Ishikawa (cell line): ENCODE data around the gene EIF4E1B.

ENCODE experiments used
- CREB1 ChIP-seq: IDR thresholded peaks from 2 replicates; pipeline ENCODE4 v1.6.1; 2012; ENCODE audit warnings: low read depth
- EGR1 ChIP-seq: IDR thresholded peaks from 2 replicates; pipeline ENCODE4 v1.6.1; 2012
- EP300 ChIP-seq: IDR thresholded peaks from 2 replicates; pipeline ENCODE4 v1.6.1; 2012; ENCODE audit warnings: borderline replicate concordance
- FOXM1 ChIP-seq: IDR thresholded peaks from 2 replicates; pipeline ENCODE4 v1.6.1; 2012; ENCODE audit warnings: low read depth, borderline replicate concordance
- NFIC ChIP-seq: IDR thresholded peaks from 2 replicates; pipeline ENCODE4 v1.6.1; 2012
- TAF1 ChIP-seq: IDR thresholded peaks from 2 replicates; pipeline ENCODE4 v1.6.1; 2012; ENCODE audit warnings: low read depth, mild to moderate bottlenecking
- TCF12 ChIP-seq: IDR thresholded peaks from 2 replicates; pipeline ENCODE4 v1.6.1; 2012; ENCODE audit warnings: low read depth
- ZBTB7A ChIP-seq: IDR thresholded peaks from 2 replicates; pipeline ENCODE4 v1.6.1; 2012; ENCODE audit warnings: low read depth
- TF ChIP-seq, protein P1 (sequence below): IDR thresholded peaks from 2 replicates; pipeline ENCODE4 v1.6.1; 2012

DNA sequence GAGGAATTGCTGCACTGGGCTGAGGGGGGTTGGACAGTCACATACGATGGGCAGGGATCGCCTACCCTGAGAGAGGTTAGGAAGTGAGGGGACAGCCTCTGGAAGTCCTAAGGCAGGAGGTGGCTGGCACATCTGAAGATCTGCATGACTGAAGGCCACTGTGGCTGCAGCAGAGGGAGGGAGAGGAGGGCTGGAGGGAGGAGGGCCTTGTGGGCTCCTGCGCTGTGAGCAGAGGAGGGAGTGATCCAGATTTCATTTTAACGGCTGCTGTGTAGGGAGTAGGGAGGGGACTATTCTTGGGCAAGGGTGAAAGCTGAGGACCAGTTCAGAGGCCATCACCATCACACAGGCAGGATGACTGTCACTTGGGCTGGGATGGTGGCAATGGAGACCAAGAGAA is 7.1 kb downstream of the EIF4E1B start:
- TF ChIP-seq EGR1, result no peak
- TF ChIP-seq ZBTB7A, result no peak
- no peak for TF ChIP-seq EP300
- no peak for TF ChIP-seq TAF1
- TF ChIP-seq FOXM1, result no peak
- TF ChIP-seq TCF12, result no peak
- TF ChIP-seq NFIC, result no peak
- TF ChIP-seq, protein P1, sequence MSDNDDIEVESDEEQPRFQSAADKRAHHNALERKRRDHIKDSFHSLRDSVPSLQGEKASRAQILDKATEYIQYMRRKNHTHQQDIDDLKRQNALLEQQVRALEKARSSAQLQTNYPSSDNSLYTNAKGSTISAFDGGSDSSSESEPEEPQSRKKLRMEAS, result no peak
- TF ChIP-seq CREB1, result no peak
